ENCODE data around the gene KCNIP1. TPM values are rescaled to one million over a fixed set of nuclear protein-coding genes. Genes with fewer than 3 reads are reported as not detected.

KCNIP1 gene
- total and polyA plus RNA-seq, 2 of the 8 experiments (the other 6 are each of a cell fraction or from before 2014, with no cell fraction given), result 0.52 to 0.83 TPM

- no peak for TF ChIP-seq RAD21 (IDR thresholded peaks at IDR 0.05 in 1 of 2, conservative IDR thresholded peaks at IDR 0.05 in 1 of 2; ENCODE audit: low read depth in 2 of 2, low read length in 2 of 2)
Observed at GRCh38 chr5:170746075-170746960, 242.5 kb downstream of the KCNIP1 start (continued).

All from H1 (cell line).